ENCODE data around the gene ENTPD5.

DNA sequence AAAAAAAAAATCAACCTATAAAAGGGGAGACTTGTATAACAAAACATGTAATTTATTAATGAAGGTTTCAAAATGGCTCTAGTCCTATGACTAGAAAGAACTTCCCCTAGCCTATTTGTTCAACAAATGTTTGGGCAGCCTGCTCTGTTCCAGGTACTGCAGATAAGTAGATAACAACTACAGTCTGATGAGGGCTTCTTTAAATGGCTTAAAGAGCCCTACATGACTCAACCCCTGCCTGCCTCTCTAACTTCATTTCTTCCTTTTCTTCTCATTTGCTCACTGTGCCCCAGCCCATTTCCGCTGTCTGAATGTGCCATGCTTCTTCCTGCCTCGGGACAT, 43.7 kb upstream of the ENTPD5 start:
- TF ChIP-seq POLR2AphosphoS5 (IDR thresholded peaks at IDR 0.05; ENCODE audit: low read depth, low read length) (no peak), POLR2A (IDR thresholded peaks at IDR 0.05; ENCODE audit: low read depth, low read length) (no peak)

Data from GM12892 (cell line).